Spleen (tissue), 11 donors: Measurements from ENCODE around the gene FBXL17. TPM values are rescaled to one million over a fixed set of nuclear protein-coding genes. Genes with fewer than 3 reads are reported as not detected.

Experiments used
- DNase-seq: peaks from one replicate; pipeline ENCODE4 v3.0.0-alpha.2; 2020
- H3K27ac ChIP-seq, 8 donors: fragments of 200-600 bp; sonication (generic) in 7 of 8; 1 replicate in 4 of 8; 2 replicates in 4 of 8; pipeline versions ENCODE4 v1.5.0 to v1.8.0; 2016 to 2021; ENCODE audit warnings: inconsistent platforms in 4 of 8, mild to moderate bottlenecking in 4 of 8, moderate library complexity in 1 of 8
- H3K27me3 ChIP-seq, 7 donors: fragments of 200-600 bp; sonication (generic) in 6 of 7; replicated peaks in 1 of 7; 1 replicate in 4 of 7; 2 replicates in 3 of 7; pipeline versions ENCODE4 v1.5.0 to v1.8.0; 2016 to 2021; ENCODE audit warnings: inconsistent platforms in 3 of 7, mild to moderate bottlenecking in 1 of 7
- H3K36me3 ChIP-seq, 6 donors: fragments of 200-600 bp; sonication (generic) in 5 of 6; 1 replicate in 4 of 6; 2 replicates in 2 of 6; pipeline versions ENCODE4 v1.5.0 to v1.8.0; 2016 to 2021; ENCODE audit warnings: inconsistent platforms in 2 of 6
- H3K4me1 ChIP-seq, 6 donors: fragments of 200-600 bp; sonication (generic) in 5 of 6; 1 replicate in 3 of 6; 2 replicates in 3 of 6; pipeline versions ENCODE4 v1.5.0 to v1.8.0; 2016 to 2021; ENCODE audit warnings: inconsistent platforms in 3 of 6
- H3K4me3 ChIP-seq, 8 donors: fragments of 200-600 bp; sonication (generic) in 7 of 8; 1 replicate in 4 of 8; 2 replicates in 4 of 8; pipeline versions ENCODE4 v1.5.0 to v1.8.0; 2016 to 2021; ENCODE audit warnings: inconsistent platforms in 4 of 8, mild to moderate bottlenecking in 4 of 8, moderate library complexity in 2 of 8
- H3K9me3 ChIP-seq, 8 donors: fragments of 200-600 bp; sonication (generic) in 7 of 8; 1 replicate in 4 of 8; 2 replicates in 4 of 8; pipeline versions ENCODE4 v1.5.0 to v1.8.0; 2016 to 2021; ENCODE audit warnings: inconsistent platforms in 4 of 8
- CTCF ChIP-seq, 11 experiments: fragments of 200-600 bp in 7 of 11; fragments of 450-650 bp in 4 of 11; sonication (generic) in 4 of 11; IDR thresholded peaks in 8 of 11; conservative IDR thresholded peaks in 3 of 11; 1 replicate in 7 of 11; 2 replicates in 4 of 11; pipeline versions ENCODE4 v1.4.0 to v1.8.0; 2016 to 2021; ENCODE audit warnings: antibody characterized with exemption in 11 of 11, inconsistent platforms in 4 of 11, mild to moderate bottlenecking in 1 of 11
- POLR2A ChIP-seq, 3 donors: fragments of 450-650 bp; IDR thresholded peaks; one replicate each; pipeline ENCODE4 v1.5.1; 2017; ENCODE audit warnings: antibody characterized with exemption in 3 of 3, mild to moderate bottlenecking in 1 of 3
- POLR2AphosphoS5 ChIP-seq, 3 donors: sonication (generic); formaldehyde crosslinking; IDR thresholded peaks; one replicate each; pipeline ENCODE4 v1.5.1; 2017; ENCODE audit warnings: antibody characterized with exemption in 3 of 3
- WGBS, 5 donors: extraction: QIAGEN DNeasy Blood & Tissue Kit in 3 of 5; methylation state at CpG; one replicate each; pipeline versions ENCODE4 v1.1.5 to v1.1.7; 2013 to 2018; 5-methylcytosine and 5-hydroxymethylcytosine counted together
- intact Hi-C: fragments of 100-400 bp; cut with DNase I; formaldehyde crosslinking; loops from one replicate; pipeline ENCODE4 v1.15.0; 2023; ENCODE audit warnings: low total_unique reads
- polyA plus RNA-seq, 3 donors: library from polyadenylated mRNA; stranded (reverse); fragments of 200-250 nt; gene quantifications; one replicate each; pipeline ENCODE4 v1.2.1, GENCODE V29; 2013
- total RNA-seq, 7 donors: library from RNA; depleted of rRNA in 3 of 7; stranded (reverse); fragments of >200 nt in 3 of 7; fragmentation: NEBNext Ultra II Directional in 4 of 7; extraction: Animal tissue kit (Norgen Biotek cat#: 25700) in 4 of 7; gene quantifications; one replicate each; pipeline versions ENCODE4 v1.1.0 to v1.2.1, GENCODE V29; 2016 to 2021
- donor health status: healthy with polysubstance abuse.
- donor health status: DM: no; HTN: no; CAD: no; lungs with moderate emphysema.
- donor health status: DM: no; HTN: no; CAD: no.
- donor health status: Bipolar disorder and iron deficiency.
- donor health status: healthy.
- donor health status: DM: no; HTN: no; CAD: no.
- donor health status: DM: yes; HTN: yes; CAD: no.

FBXL17 gene
- total and polyA plus RNA-seq, 10 donors: 5.1 to 39.9 (median 21.8) TPM

DNA sequence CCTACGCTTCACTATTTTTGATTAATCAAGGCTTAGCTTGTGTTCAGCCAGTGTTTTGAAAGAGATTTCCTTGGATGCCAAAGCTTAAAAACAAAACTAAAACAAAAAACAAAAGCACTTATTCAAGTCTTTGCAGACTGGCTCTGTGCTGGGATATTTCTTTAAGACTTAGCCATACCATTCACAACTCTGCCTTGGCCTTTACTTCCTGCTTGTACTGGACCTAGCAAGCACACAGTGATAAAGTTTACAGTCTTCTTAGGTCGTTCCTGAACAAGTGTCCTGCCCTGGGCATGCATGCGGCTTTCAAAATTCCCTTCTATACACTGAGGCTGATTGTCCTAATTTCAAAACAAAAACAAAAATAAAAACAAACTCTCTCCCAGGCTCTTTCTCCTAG, 20.7 kb downstream of the FBXL17 start:
- H3K9me3 ChIP-seq: no peaks in the 10 kb centered on the region
- H3K4me1 ChIP-seq: no peaks in the 10 kb centered on the region
- intact Hi-C loops: no loop called here
- H3K36me3 ChIP-seq: peaks cover 0 to 38% (median 7%) of the 10 kb centered on the region in 6 donors
- no peaks in the 10 kb centered on the region for H3K27me3 ChIP-seq
- WGBS, 5 donors: 87 to 91% (median 88%) methylated on average over 3 of the region's 3 CpGs
- no peak for DNase-seq
- H3K4me3 ChIP-seq: no peak overlapping the region
- H3K27ac ChIP-seq: no peak overlapping the region
- TF ChIP-seq POLR2AphosphoS5 (IDR thresholded peaks at IDR 0.05): no peak
- no peak for TF ChIP-seq POLR2A (IDR thresholded peaks at IDR 0.05)
- TF ChIP-seq CTCF (IDR thresholded peaks at IDR 0.05 in 8 of 11, conservative IDR thresholded peaks at IDR 0.05 in 3 of 11): no peak

- Histone ChIP-seq H3K4me3 (no peak overlapping the region), H3K27me3 (no peaks in the 10 kb centered on the region), H3K9me3 (no peaks in the 10 kb centered on the region), H3K36me3 (peaks cover 0 to 31% (median 7%) of the 10 kb centered on the region in 6 donors), H3K27ac (no peak overlapping the region), H3K4me1 (no peaks in the 10 kb centered on the region)
- TF ChIP-seq POLR2A (IDR thresholded peaks at IDR 0.05): no peak
- no peak for TF ChIP-seq CTCF (IDR thresholded peaks at IDR 0.05 in 8 of 11, conservative IDR thresholded peaks at IDR 0.05 in 3 of 11)
- TF ChIP-seq POLR2AphosphoS5 (IDR thresholded peaks at IDR 0.05): no peak
- 95 to 100% (median 98%) methylated on average over 4 of the region's 4 CpGs for WGBS, 5 donors
- DNase-seq: no peak
- intact Hi-C loops: no loop called here
Measured at GRCh38 chr5:108360280-108360679, 21.6 kb downstream of the FBXL17 start.

DNA sequence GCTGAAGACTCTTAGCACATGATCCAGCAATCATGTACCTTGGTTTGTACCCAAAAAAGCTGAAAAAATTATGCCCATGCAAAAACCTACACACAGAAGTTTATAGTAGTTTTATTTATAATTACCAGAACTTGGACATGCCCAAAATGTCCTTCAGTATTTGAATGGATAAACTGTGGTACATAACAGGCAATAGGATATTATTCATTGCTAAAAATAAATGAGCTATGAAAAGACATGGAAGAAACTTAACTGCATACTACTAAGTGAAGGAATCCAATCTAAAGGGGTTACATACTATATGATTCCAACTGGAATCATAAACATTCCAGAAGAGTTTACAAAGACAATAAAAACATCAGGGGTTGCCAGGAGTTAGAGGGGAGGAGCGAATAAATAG, 25.6 kb downstream of the FBXL17 start:
- 93 to 98% (median 96%) methylated on average over 1 of the region's 1 CpG for WGBS, 5 donors
- Histone ChIP-seq H3K36me3 (peaks cover 0 to 9% (median 0%) of the 10 kb centered on the region in 6 donors), H3K27me3 (no peaks in the 10 kb centered on the region), H3K4me1 (no peaks in the 10 kb centered on the region), H3K27ac (no peak overlapping the region), H3K4me3 (no peak overlapping the region), H3K9me3 (no peaks in the 10 kb centered on the region)
- no peak for DNase-seq
- TF ChIP-seq POLR2AphosphoS5 (IDR thresholded peaks at IDR 0.05): no peak
- no peak for TF ChIP-seq CTCF (IDR thresholded peaks at IDR 0.05 in 8 of 11, conservative IDR thresholded peaks at IDR 0.05 in 3 of 11)
- TF ChIP-seq POLR2A (IDR thresholded peaks at IDR 0.05): no peak
- intact Hi-C loops: no loop called here

GRCh38 chr5:108353087-108353486, 28.8 kb downstream of the FBXL17 start:
- Histone ChIP-seq H3K4me3 (no peak overlapping the region), H3K4me1 (no peaks in the 10 kb centered on the region), H3K36me3 (peaks cover 0 to under 1% (median 0%) of the 10 kb centered on the region in 6 donors), H3K27me3 (no peaks in the 10 kb centered on the region), H3K9me3 (no peaks in the 10 kb centered on the region), H3K27ac (no peak overlapping the region)
- no peak for DNase-seq
- TF ChIP-seq CTCF (IDR thresholded peaks at IDR 0.05 in 8 of 11, conservative IDR thresholded peaks at IDR 0.05 in 3 of 11) (no peak), POLR2A (IDR thresholded peaks at IDR 0.05) (no peak), POLR2AphosphoS5 (IDR thresholded peaks at IDR 0.05) (no peak)
- 94 to 97% (median 96%) methylated on average over 3 of the region's 3 CpGs for WGBS, 5 donors
- intact Hi-C loops: no loop called here
